HL-60 (cell line): ENCODE measurements around the gene PSME3.

Source experiments
- CTCF ChIP-seq: IDR thresholded peaks from one replicate; pipeline ENCODE4 v1.5.1; 2011; ENCODE audit warnings: low read length, control low read depth, inconsistent platforms; ENCODE audit not compliant: insufficient read depth
- POLR2AphosphoS5 ChIP-seq: IDR thresholded peaks from 2 replicates; pipeline ENCODE4 v1.6.1; 2012; ENCODE audit warnings: low read depth
- SPI1 ChIP-seq: IDR thresholded peaks from 2 replicates; pipeline ENCODE4 v1.6.1; 2012; ENCODE audit warnings: low read depth, mild to moderate bottlenecking, borderline replicate concordance

- TF ChIP-seq CTCF (no peak), POLR2AphosphoS5 (no peak), SPI1 (no peak)
Observed at GRCh38 chr17:42809250-42809649, 23.9 kb upstream of the PSME3 start.
